ENCODE data around the gene ATP10D.

The ATP10D gene

DNA sequence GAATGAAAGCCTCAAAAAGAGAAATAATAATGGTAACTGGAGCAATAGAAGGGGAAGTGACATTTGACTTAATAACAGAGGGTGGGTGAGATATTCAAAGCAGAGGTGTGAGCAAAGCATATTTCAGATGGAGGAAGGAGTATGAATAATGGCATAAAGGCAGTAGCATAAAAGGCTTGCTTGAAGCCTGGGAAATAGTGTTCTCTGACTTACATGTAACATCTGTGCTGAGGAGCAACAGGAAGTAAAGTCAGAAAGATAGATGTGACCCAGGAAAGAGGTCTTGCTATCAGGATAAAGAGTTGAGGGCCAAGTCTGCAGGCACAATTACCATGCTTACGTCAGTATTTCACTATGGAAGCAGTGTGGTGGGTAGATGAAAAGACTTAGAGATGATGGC lies 28.4 kb downstream of the ATP10D start:
- no CpG with 5 or more reads among the region's 1 CpG for WGBS (ENCODE audit: extremely low coverage, insufficient coverage, insufficient read length)
- no peak overlapping the region for H3K27ac ChIP-seq (ENCODE audit: low read depth, low read length)
- no peak overlapping the region for H4K12ac ChIP-seq (ENCODE audit: low read depth, low read length)
- H2AFZ ChIP-seq (ENCODE audit: insufficient read depth, low read length, poor library complexity) = no peak overlapping the region
- H2AK5ac ChIP-seq (ENCODE audit: low read length) = no peak overlapping the region
- no peak overlapping the region for H3K14ac ChIP-seq (ENCODE audit: low read length)
- H3K9ac ChIP-seq (ENCODE audit: low read length) = no peak overlapping the region
- no peaks in the 10 kb centered on the region for H3K79me2 ChIP-seq (ENCODE audit: control insufficient read depth, insufficient read depth, low read length, poor library complexity)
- H3K79me1 ChIP-seq (ENCODE audit: low read length) = no peaks in the 10 kb centered on the region
- H3K18ac ChIP-seq (ENCODE audit: low read length) = no peak overlapping the region
- no peak overlapping the region for H2BK120ac ChIP-seq (ENCODE audit: insufficient read depth, low read length, poor library complexity)
- no peak overlapping the region for H4K8ac ChIP-seq (ENCODE audit: low read depth, low read length)
- H3K4ac ChIP-seq (ENCODE audit: low read depth, low read length) = no peak overlapping the region
- H4K91ac ChIP-seq (ENCODE audit: low read depth, low read length) = no peak overlapping the region
- no peaks in the 10 kb centered on the region for H3K9me3 ChIP-seq (ENCODE audit: insufficient read depth, low read depth, low read length)
- no peak overlapping the region for H3K23ac ChIP-seq (ENCODE audit: low read length)
- no peak overlapping the region for H3K4me3 ChIP-seq (ENCODE audit: low read depth, low read length)
- no peaks in the 10 kb centered on the region for H3K27me3 ChIP-seq (ENCODE audit: insufficient read depth, low read length)
- peaks cover 9 to 12% of the 10 kb centered on the region in 2 experiments for H3K36me3 ChIP-seq (ENCODE audit: control insufficient read depth in 1 of 2, insufficient read depth in 2 of 2, low read length in 2 of 2)
- no peak overlapping the region for H2BK5ac ChIP-seq (ENCODE audit: low read depth, low read length, poor library complexity)
- H3K4me2 ChIP-seq (ENCODE audit: low read length) = no peak overlapping the region
- DNase-seq = no peak
- H3K4me1 ChIP-seq (ENCODE audit: control insufficient read depth in 1 of 2, insufficient read depth in 2 of 2, low read length in 2 of 2) = no peaks in the 10 kb centered on the region
- no peak overlapping the region for H2BK12ac ChIP-seq (ENCODE audit: low read length)

DNA sequence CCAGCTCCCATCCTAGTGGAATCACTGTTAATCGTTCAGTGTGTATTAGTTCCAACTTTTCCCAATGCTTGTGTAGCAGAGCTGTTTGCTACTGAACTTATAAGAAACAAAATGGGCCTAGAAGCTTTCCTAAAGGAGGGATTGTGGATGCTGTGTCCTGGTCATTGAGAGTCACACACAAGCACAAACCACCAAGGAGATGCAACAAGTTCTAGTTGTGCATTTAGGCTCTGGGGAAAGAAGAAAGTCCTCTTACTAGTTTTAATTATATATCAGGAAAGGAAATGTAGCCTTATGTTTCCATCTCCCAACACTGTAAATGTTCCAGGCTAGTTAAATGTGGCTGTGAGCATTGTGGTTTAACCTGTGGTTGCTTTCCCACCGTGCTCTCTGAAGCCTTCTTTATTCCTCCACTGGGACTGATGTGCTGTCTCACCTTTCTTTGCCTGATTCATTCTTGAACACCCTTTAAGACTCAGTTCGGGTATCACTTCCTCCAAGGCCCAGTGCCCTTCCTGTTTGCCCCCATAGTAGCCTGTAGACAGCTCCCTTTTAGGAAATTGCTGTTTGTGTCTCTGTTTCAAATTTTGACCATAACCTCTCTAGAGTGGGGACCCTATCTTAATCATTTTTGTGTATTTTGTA lies 34.3 kb downstream of the ATP10D start:
- H3K14ac ChIP-seq (ENCODE audit: low read length) = no peak overlapping the region
- no peaks in the 10 kb centered on the region for H3K4me1 ChIP-seq (ENCODE audit: control insufficient read depth in 1 of 2, insufficient read depth in 2 of 2, low read length in 2 of 2)
- H3K79me2 ChIP-seq (ENCODE audit: control insufficient read depth, insufficient read depth, low read length, poor library complexity) = no peaks in the 10 kb centered on the region
- no peak overlapping the region for H2AFZ ChIP-seq (ENCODE audit: insufficient read depth, low read length, poor library complexity)
- no peak for DNase-seq
- H3K27me3 ChIP-seq (ENCODE audit: insufficient read depth, low read length) = no peaks in the 10 kb centered on the region
- no peak overlapping the region for H4K8ac ChIP-seq (ENCODE audit: low read depth, low read length)
- H3K27ac ChIP-seq (ENCODE audit: low read depth, low read length) = no peak overlapping the region
- no CpG with 5 or more reads among the region's 3 CpGs for WGBS (ENCODE audit: extremely low coverage, insufficient coverage, insufficient read length)
- no peak overlapping the region for H3K4me2 ChIP-seq (ENCODE audit: low read length)
- no peak overlapping the region for H2AK5ac ChIP-seq (ENCODE audit: low read length)
- no peak overlapping the region for H3K23ac ChIP-seq (ENCODE audit: low read length)
- no peak overlapping the region for H3K18ac ChIP-seq (ENCODE audit: low read length)
- no peak overlapping the region for H3K9ac ChIP-seq (ENCODE audit: low read length)
- peaks cover 9 to 16% of the 10 kb centered on the region in 2 experiments for H3K36me3 ChIP-seq (ENCODE audit: control insufficient read depth in 1 of 2, insufficient read depth in 2 of 2, low read length in 2 of 2)
- no peak overlapping the region for H2BK12ac ChIP-seq (ENCODE audit: low read length)
- no peak overlapping the region for H2BK5ac ChIP-seq (ENCODE audit: low read depth, low read length, poor library complexity)
- H4K91ac ChIP-seq (ENCODE audit: low read depth, low read length) = no peak overlapping the region
- no peak overlapping the region for H3K4ac ChIP-seq (ENCODE audit: low read depth, low read length)
- H3K9me3 ChIP-seq (ENCODE audit: insufficient read depth, low read depth, low read length) = no peaks in the 10 kb centered on the region
- H2BK120ac ChIP-seq (ENCODE audit: insufficient read depth, low read length, poor library complexity) = no peak overlapping the region
- no peak overlapping the region for H4K12ac ChIP-seq (ENCODE audit: low read depth, low read length)
- no peak overlapping the region for H3K4me3 ChIP-seq (ENCODE audit: low read depth, low read length)
- H3K79me1 ChIP-seq (ENCODE audit: low read length) = no peaks in the 10 kb centered on the region

DNA sequence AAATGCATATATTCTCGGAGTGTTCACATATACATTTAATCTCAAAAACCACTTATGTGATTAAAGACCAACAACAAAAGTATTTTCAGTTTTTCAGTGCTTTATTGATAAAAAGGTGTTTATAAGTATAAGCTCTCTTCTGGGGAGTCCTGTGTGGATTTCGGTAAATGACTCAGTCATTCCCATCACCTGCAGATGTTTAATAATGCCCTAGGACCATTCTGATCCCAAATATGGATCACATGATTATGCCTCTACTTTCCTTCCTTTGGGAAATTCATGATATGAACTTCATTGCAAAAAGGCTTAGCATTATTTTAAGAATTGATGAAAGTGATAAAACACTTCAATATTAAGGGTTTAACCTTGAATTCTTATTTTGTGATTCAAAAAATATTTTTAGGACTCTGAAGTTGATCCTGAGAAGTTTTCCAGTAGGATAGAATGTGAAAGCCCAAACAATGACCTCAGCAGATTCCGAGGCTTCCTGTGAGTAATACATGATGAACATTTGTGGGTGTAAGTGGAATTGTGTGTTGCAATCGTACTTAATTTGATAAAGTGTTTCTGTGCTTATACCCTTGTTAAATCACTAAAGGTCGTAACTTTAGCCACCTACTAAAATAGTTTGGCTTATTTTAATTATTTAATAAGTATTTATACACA lies 40.2 kb downstream of the ATP10D start:
- H3K9ac ChIP-seq (ENCODE audit: low read length) = no peak overlapping the region
- no peak overlapping the region for H3K23ac ChIP-seq (ENCODE audit: low read length)
- H3K79me2 ChIP-seq (ENCODE audit: control insufficient read depth, insufficient read depth, low read length, poor library complexity) = peaks cover under 1% of the 10 kb centered on the region
- WGBS (ENCODE audit: extremely low coverage, insufficient coverage, insufficient read length) = no CpG with 5 or more reads among the region's 5 CpGs
- H4K8ac ChIP-seq (ENCODE audit: low read depth, low read length) = no peak overlapping the region
- H3K14ac ChIP-seq (ENCODE audit: low read length) = no peak overlapping the region
- DNase-seq = peak in 1 of 2 donors; percentile 23
- peaks cover 8 to 9% of the 10 kb centered on the region in 2 experiments for H3K36me3 ChIP-seq (ENCODE audit: control insufficient read depth in 1 of 2, insufficient read depth in 2 of 2, low read length in 2 of 2)
- H3K27me3 ChIP-seq (ENCODE audit: insufficient read depth, low read length) = no peaks in the 10 kb centered on the region
- no peak overlapping the region for H2BK5ac ChIP-seq (ENCODE audit: low read depth, low read length, poor library complexity)
- peaks cover under 1% of the 10 kb centered on the region in 2 experiments for H3K4me1 ChIP-seq (ENCODE audit: control insufficient read depth in 1 of 2, insufficient read depth in 2 of 2, low read length in 2 of 2)
- H2AK5ac ChIP-seq (ENCODE audit: low read length) = no peak overlapping the region
- H3K4ac ChIP-seq (ENCODE audit: low read depth, low read length) = no peak overlapping the region
- H3K18ac ChIP-seq (ENCODE audit: low read length) = no peak overlapping the region
- H3K9me3 ChIP-seq (ENCODE audit: insufficient read depth, low read depth, low read length) = no peaks in the 10 kb centered on the region
- H4K91ac ChIP-seq (ENCODE audit: low read depth, low read length) = no peak overlapping the region
- no peaks in the 10 kb centered on the region for H3K79me1 ChIP-seq (ENCODE audit: low read length)
- no peak overlapping the region for H2BK120ac ChIP-seq (ENCODE audit: insufficient read depth, low read length, poor library complexity)
- no peak overlapping the region for H2AFZ ChIP-seq (ENCODE audit: insufficient read depth, low read length, poor library complexity)
- no peak overlapping the region for H3K4me3 ChIP-seq (ENCODE audit: low read depth, low read length)
- no peak overlapping the region for H2BK12ac ChIP-seq (ENCODE audit: low read length)
- no peak overlapping the region for H3K4me2 ChIP-seq (ENCODE audit: low read length)
- H4K12ac ChIP-seq (ENCODE audit: low read depth, low read length) = no peak overlapping the region
- H3K27ac ChIP-seq (ENCODE audit: low read depth, low read length) = no peak overlapping the region

DNA sequence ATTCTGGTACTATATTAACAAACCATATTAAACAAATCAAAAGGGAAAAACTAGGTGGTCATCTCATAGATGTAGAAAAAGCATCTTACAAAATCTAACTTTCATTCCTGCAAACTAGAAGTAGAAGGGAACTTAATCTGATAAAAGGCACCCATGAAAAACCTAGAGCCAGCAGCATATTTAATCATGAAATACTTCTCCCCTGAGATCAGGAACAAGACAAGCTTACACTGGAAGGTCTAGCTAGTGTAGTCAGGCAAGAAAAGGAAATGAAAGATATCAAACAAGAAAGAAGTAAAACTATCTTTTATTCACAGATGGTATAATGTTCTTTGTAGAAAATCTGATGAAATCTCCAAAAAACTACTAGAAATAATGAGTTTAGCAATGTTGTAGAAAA lies 41.2 kb downstream of the ATP10D start:
- H3K4me1 ChIP-seq (ENCODE audit: control insufficient read depth in 1 of 2, insufficient read depth in 2 of 2, low read length in 2 of 2) = peaks cover 4 to 6% of the 10 kb centered on the region in 2 experiments
- no peak overlapping the region for H3K4me3 ChIP-seq (ENCODE audit: low read depth, low read length)
- peaks cover 4% of the 10 kb centered on the region for H3K79me1 ChIP-seq (ENCODE audit: low read length)
- H2AFZ ChIP-seq (ENCODE audit: insufficient read depth, low read length, poor library complexity) = no peak overlapping the region
- no peak for DNase-seq
- no peak overlapping the region for H4K12ac ChIP-seq (ENCODE audit: low read depth, low read length)
- peaks cover 6 to 12% of the 10 kb centered on the region in 2 experiments for H3K36me3 ChIP-seq (ENCODE audit: control insufficient read depth in 1 of 2, insufficient read depth in 2 of 2, low read length in 2 of 2)
- no peaks in the 10 kb centered on the region for H3K27me3 ChIP-seq (ENCODE audit: insufficient read depth, low read length)
- no peak overlapping the region for H3K14ac ChIP-seq (ENCODE audit: low read length)
- no peak overlapping the region for H4K91ac ChIP-seq (ENCODE audit: low read depth, low read length)
- peaks cover 3% of the 10 kb centered on the region for H3K79me2 ChIP-seq (ENCODE audit: control insufficient read depth, insufficient read depth, low read length, poor library complexity)
- H3K23ac ChIP-seq (ENCODE audit: low read length) = no peak overlapping the region
- no peak overlapping the region for H3K4me2 ChIP-seq (ENCODE audit: low read length)
- no peak overlapping the region for H2BK5ac ChIP-seq (ENCODE audit: low read depth, low read length, poor library complexity)
- no peak overlapping the region for H3K4ac ChIP-seq (ENCODE audit: low read depth, low read length)
- H2BK120ac ChIP-seq (ENCODE audit: insufficient read depth, low read length, poor library complexity) = no peak overlapping the region
- no peaks in the 10 kb centered on the region for H3K9me3 ChIP-seq (ENCODE audit: insufficient read depth, low read depth, low read length)
- no peak overlapping the region for H3K18ac ChIP-seq (ENCODE audit: low read length)
- no peak overlapping the region for H2BK12ac ChIP-seq (ENCODE audit: low read length)
- no peak overlapping the region for H2AK5ac ChIP-seq (ENCODE audit: low read length)
- H3K9ac ChIP-seq (ENCODE audit: low read length) = no peak overlapping the region
- H4K8ac ChIP-seq (ENCODE audit: low read depth, low read length) = no peak overlapping the region
- no peak overlapping the region for H3K27ac ChIP-seq (ENCODE audit: low read depth, low read length)
